GM10248 (cell line): Measurements from ENCODE around the gene PLCB1.

Source experiments
- CTCF ChIA-PET: fragments of 300-600 bp; sonication (Branson Sonifier 250); formaldehyde crosslinking; extraction: SDS; loops from one replicate; lab custom pipeline; 2021; ENCODE audit warnings: antibody characterized with exemption; lab: Yijun Ruan, JAX
- POLR2A ChIA-PET: fragments of 350-650 bp; sonication (Branson Sonifier 250); formaldehyde crosslinking; extraction: SDS; loops from one replicate; lab custom pipeline; 2020; ENCODE audit warnings: antibody characterized with exemption; lab: Yijun Ruan, JAX
- DNase-seq: peaks from one replicate; pipeline ENCODE4 v3.0.0; 2012; ENCODE audit errors: extremely low spot score
- TF ChIP-seq, protein P1 (sequence below): IDR thresholded peaks from 2 replicates; pipeline ENCODE4 v1.5.1; 2012; ENCODE audit warnings: mild to moderate bottlenecking, low read depth; ENCODE audit errors: extremely low read depth, missing control alignments, control extremely low read depth

PLCB1 gene

DNA sequence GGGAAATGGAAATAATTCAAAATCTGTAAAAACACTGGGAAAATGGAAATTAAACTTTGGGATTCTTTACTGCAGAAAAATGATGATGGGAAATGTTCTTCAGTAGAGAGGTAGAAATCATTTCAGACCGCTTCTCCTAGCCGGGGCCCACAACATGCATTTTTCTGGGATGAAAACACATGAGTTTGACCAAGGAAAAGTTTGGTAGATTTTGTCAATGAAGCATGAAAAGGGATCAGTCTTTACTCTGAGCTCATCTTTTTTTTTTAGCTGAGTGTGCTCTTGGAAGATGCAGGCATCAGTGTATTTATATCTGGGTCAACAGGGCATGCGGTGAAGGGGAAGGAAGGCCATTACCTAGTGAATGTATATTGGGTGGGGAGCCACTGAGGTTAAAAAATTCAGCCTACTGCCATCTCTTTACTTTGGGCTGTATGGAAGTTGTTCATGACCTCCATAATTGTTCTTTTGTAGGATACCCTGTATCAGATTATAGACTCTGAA, 36.8 kb downstream of the PLCB1 start:
- TF ChIP-seq, protein P1, sequence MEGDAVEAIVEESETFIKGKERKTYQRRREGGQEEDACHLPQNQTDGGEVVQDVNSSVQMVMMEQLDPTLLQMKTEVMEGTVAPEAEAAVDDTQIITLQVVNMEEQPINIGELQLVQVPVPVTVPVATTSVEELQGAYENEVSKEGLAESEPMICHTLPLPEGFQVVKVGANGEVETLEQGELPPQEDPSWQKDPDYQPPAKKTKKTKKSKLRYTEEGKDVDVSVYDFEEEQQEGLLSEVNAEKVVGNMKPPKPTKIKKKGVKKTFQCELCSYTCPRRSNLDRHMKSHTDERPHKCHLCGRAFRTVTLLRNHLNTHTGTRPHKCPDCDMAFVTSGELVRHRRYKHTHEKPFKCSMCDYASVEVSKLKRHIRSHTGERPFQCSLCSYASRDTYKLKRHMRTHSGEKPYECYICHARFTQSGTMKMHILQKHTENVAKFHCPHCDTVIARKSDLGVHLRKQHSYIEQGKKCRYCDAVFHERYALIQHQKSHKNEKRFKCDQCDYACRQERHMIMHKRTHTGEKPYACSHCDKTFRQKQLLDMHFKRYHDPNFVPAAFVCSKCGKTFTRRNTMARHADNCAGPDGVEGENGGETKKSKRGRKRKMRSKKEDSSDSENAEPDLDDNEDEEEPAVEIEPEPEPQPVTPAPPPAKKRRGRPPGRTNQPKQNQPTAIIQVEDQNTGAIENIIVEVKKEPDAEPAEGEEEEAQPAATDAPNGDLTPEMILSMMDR: no peak
- no peak for DNase-seq
- CTCF ChIA-PET: no interaction called here
- POLR2A ChIA-PET: no interaction called here

DNA sequence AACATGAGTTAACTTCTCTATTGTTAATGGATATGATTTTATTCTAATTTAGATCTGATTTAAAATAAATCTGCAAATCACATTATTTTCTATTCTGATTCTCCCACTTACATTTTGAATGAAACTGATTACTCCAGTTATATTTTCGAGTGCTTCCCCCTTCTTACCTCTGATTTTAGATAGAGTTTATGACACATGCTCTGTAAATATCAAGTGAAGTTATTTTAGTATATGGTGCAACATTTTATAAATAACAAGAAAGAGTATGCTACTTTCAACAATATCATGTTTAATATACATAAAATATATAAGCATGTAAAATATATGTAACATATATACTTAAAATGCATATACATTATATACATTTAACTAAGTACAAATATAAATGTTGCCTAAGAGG, 38.9 kb downstream of the PLCB1 start:
- ChIA-PET POLR2A (no interaction called here), CTCF (interaction anchor here (0.6 kb wide), 1 partner anchor 96 kb away, joined by 3 read pairs; no protein-coding TSS in a partner anchor)
- TF ChIP-seq, protein P1: no peak
- DNase-seq: no peak

DNA sequence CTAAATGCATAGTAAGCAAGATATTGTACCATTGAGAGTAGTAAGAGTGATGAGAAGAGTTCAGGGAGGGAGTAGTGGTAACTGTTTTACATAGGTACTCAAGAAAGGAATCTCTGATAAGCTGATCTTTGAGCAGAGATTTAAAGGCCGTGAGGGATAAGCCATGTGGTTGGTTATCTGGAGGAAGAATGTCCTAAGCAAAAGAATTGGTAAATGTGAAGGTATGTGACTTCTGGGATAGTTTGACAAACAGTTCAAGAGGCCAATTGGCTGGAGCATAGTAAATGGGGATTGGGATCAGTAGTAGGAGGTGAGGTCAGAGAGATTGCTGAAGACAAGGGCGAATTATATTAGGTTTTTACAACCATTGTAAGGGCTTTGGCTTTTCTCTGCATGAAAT, 40.1 kb downstream of the PLCB1 start:
- TF ChIP-seq, protein P1: no peak
- CTCF ChIA-PET: no interaction called here

DNA sequence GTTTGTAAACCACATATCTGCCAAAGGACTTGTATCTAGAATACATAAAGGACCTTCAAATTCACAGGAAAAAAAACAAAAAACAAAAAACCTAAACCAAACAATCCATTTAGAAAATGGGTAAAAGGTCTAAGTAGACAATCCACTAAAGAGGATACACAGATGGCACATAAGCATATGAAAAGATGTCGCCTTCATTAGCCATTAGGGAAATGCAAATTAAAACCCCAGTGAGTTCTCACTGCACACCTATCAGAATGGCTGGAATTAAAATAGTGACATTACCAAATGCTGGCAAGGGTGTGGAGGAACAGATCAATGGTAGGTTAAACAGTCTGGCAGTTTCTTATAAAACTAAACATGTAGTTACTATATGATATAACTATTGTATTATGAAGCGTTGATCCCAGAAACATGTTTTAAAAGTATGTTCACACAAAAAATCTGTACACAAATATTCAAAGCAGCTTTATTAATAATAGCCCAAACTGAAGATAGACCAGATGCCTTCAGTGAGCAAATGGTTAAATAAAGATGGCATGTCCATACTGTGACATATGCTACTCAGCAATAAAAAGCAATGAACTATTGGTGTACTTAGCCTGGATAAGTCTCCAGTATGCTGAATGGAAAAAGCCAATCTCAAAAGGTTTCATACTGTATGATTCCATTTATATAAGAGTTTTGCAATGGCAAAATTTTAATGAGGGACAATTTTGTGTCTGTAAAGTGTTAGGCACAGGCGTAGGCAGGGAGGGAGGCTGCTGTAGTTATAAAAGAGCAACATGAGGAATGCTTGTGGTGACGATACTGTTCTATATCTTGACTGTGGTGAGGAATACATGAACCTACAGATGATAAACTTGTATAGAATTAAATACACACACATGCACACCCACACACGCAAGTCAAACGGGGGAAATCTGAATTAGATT, 43.9 kb downstream of the PLCB1 start:
- TF ChIP-seq, protein P1: no peak
- CTCF ChIA-PET: no interaction called here
- DNase-seq: no peak
- POLR2A ChIA-PET: no interaction called here

More for the DNA sequence above, 40.1 kb downstream of the PLCB1 start:
- DNase-seq: no peak
- POLR2A ChIA-PET: no interaction called here

DNA sequence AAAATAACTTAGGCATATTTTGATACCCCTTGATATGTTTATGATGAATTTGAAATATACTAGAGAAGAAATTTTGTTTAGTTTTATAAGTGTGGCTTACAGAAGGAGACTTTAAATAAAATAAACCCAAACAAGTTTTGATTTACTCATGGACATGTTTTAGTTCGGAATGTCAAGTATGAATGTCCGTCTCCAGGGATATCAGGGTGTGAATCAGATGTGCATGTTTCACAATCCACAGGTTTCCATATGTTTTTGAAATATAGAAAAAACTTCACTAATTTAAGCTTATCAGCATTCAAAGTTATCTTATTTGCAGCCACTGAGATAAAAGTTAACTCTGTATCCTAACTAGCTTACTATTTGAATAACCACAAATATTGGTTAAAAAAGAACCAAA, 51.5 kb downstream of the PLCB1 start:
- CTCF ChIA-PET: interaction anchor here (1.3 kb wide), 1 partner anchor 45 kb away, joined by 3 read pairs; no protein-coding TSS in a partner anchor
- TF ChIP-seq, protein P1: no peak
- POLR2A ChIA-PET: no interaction called here
- no peak for DNase-seq

DNA sequence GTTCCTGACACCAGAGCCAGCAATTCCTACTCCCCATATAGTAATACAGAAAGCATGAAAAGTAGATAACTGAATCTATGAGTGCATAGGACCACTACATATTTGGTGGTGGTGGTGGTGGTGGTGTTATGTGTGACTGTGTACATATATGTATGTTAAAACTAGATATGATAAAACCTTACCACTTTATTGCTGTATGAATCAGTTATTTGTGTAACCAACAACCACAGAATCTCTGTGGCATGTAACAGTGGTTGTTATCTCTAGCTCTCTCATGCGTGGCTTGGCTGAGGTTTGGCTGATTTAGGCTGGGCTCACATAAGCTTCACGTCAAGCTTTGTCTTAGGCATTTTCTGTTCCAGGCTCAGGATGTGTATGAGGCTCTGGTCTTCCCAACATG, 55.7 kb downstream of the PLCB1 start:
- TF ChIP-seq, protein P1: no peak
- CTCF ChIA-PET: no interaction called here
- POLR2A ChIA-PET: no interaction called here
- no peak for DNase-seq
